Measurements from ENCODE around the gene DRC7. TPM values are rescaled to one million over a fixed set of nuclear protein-coding genes. Genes with fewer than 3 reads are reported as not detected.

The DRC7 gene
- total RNA-seq, 1 donor from 2014 or later = not detected

DNA sequence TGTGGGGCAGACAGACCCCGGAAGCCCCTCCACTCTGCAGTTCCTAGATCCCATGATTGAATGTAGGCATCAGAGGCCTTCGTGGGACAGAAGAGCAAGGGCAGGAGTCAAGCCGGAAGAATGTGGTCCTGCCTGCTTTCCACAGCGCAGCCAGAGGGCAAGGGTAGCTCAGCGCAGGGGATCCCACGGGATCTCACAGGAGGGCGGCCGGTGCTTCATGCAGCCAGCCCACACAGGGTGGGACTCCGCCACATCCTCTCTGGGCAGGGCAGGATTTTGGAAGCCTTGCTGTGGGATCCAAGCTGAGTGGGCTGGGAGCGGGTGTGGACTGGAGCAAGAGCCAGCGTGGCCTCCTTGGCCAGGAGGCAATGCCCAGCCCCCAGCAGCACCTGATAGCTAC, 54.0 kb downstream of the DRC7 start:
- H3K4me1 Mint-ChIP-seq (ENCODE audit: low read depth) = no peaks in the 10 kb centered on the region
- no peak overlapping the region for H3K4me3 Mint-ChIP-seq (ENCODE audit: unreplicated experiment)
- H3K9me3 Mint-ChIP-seq (ENCODE audit: low read depth) = no peaks in the 10 kb centered on the region
- H3K36me3 Mint-ChIP-seq (ENCODE audit: low read depth) = peaks cover 4% of the 10 kb centered on the region
- DNase-seq (ENCODE audit: low spot score) = peak; percentile 72
- TF ChIP-seq, protein P1, sequence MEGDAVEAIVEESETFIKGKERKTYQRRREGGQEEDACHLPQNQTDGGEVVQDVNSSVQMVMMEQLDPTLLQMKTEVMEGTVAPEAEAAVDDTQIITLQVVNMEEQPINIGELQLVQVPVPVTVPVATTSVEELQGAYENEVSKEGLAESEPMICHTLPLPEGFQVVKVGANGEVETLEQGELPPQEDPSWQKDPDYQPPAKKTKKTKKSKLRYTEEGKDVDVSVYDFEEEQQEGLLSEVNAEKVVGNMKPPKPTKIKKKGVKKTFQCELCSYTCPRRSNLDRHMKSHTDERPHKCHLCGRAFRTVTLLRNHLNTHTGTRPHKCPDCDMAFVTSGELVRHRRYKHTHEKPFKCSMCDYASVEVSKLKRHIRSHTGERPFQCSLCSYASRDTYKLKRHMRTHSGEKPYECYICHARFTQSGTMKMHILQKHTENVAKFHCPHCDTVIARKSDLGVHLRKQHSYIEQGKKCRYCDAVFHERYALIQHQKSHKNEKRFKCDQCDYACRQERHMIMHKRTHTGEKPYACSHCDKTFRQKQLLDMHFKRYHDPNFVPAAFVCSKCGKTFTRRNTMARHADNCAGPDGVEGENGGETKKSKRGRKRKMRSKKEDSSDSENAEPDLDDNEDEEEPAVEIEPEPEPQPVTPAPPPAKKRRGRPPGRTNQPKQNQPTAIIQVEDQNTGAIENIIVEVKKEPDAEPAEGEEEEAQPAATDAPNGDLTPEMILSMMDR (IDR thresholded peaks at IDR 0.05) = no peak
- H3K27ac Mint-ChIP-seq (ENCODE audit: unreplicated experiment) = no peak overlapping the region
- H3K27me3 Mint-ChIP-seq (ENCODE audit: low read depth) = no peaks in the 10 kb centered on the region

DNA sequence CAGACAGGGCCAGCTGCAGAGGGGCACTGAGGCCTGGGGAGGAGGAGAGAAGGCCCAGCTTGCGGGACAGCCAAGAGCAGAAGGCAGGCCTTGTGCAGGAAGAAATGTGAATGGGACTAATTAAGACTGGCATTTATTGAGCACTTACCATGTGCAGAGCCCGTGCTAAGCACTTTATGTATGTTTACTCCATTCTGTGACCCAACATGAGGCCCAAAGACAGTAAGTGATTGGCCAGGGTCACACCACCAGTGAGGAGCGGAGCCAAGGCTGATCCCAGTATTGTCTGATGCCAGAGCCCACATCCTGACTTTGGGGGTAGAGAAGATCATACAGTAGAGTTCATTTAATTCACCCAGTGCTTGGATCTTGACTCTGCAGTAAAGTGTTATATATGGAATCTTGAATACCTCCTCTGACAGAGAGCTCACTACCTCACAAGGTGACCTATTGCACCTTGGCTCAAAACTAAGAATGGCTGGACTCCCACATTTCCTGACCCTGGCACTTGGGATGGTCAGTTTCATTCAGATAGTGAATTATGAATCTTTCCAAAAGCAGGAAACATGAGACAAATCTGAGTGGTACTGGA, 54.6 kb downstream of the DRC7 start:
- no peak for DNase-seq (ENCODE audit: low spot score)
- H3K27me3 Mint-ChIP-seq (ENCODE audit: low read depth) = no peaks in the 10 kb centered on the region
- no peaks in the 10 kb centered on the region for H3K9me3 Mint-ChIP-seq (ENCODE audit: low read depth)

DNA sequence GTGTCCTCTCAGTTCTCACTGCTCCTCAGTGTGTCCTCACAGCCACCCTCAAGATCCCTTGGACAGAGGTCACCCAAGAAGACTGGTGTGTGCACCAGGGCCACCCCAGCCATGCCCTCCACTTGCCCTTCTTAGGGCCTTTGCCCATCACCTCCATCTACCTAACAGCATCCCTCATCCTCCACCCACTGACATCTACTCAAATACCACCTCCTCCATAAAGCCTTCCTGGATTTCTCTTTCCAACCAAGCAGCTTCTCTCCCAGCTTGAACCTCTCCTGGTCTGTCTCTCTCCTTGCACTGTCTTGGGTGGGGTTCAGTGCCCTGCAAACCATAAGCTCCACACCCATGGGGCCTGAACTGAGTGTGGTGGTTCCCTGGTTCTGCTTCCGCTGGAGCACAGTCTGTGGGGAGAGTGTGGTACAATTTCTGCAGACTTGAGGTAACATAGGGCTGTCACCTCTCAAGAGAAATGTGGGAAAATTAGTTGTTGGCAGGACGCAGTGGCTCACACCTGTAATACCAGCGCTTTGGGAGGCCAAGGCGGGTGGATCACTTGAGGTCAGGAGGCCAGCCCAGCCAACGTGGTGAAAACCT, 55.3 kb downstream of the DRC7 start:
- Mint-ChIP-seq H3K27ac (ENCODE audit: unreplicated experiment) (no peak overlapping the region), H3K4me1 (ENCODE audit: low read depth) (no peaks in the 10 kb centered on the region), H3K36me3 (ENCODE audit: low read depth) (peaks cover 6% of the 10 kb centered on the region), H3K27me3 (ENCODE audit: low read depth) (no peaks in the 10 kb centered on the region), H3K9me3 (ENCODE audit: low read depth) (no peaks in the 10 kb centered on the region), H3K4me3 (ENCODE audit: unreplicated experiment) (no peak overlapping the region)
- DNase-seq (ENCODE audit: low spot score) = peak; percentile 32
- TF ChIP-seq, protein P1 (IDR thresholded peaks at IDR 0.05) = no peak

More for the DNA sequence above, 54.6 kb downstream of the DRC7 start:
- Mint-ChIP-seq H3K4me1 (ENCODE audit: low read depth) (no peaks in the 10 kb centered on the region), H3K36me3 (ENCODE audit: low read depth) (peaks cover 6% of the 10 kb centered on the region), H3K4me3 (ENCODE audit: unreplicated experiment) (no peak overlapping the region), H3K27ac (ENCODE audit: unreplicated experiment) (no peak overlapping the region)
- TF ChIP-seq, protein P1 (IDR thresholded peaks at IDR 0.05) = no peak

DNA sequence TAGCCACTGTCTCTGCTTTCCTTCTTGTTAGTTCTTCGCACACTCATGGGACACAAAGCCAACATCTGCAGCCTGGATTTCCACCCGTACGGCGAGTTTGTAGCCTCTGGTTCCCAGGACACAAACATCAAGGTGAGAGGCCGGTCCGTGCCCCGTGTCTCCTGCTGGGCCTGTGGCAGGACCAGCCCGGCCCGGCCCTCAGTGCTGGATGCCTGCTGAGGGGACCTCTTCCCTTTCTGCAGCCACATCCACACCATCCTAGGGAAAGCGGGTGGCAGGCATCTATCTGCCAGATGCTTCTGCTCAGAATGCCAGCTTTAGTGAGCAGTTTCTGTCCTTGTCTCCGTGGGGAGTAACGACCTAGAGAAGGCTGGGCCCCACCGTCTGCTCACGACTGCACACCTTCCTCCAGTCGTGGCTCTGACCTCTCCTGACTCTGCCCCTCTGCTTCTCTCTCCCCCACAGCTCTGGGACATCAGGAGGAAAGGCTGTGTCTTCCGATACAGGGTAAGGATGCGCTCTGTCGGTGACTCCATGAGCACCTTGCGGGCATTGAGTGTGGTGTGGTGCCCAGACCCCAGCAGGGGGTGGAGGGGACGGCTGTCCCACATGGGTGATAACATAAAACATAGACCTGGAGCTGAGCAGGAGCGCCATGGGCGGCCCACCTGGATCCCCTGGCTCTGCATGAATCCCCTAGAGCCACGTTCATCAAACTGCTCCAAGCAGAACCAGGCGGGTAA, 56.4 kb downstream of the DRC7 start:
- TF ChIP-seq, protein P1 (IDR thresholded peaks at IDR 0.05) = no peak
- Mint-ChIP-seq H3K4me3 (ENCODE audit: unreplicated experiment) (no peak overlapping the region), H3K4me1 (ENCODE audit: low read depth) (no peaks in the 10 kb centered on the region), H3K36me3 (ENCODE audit: low read depth) (peaks cover 5% of the 10 kb centered on the region), H3K27me3 (ENCODE audit: low read depth) (no peaks in the 10 kb centered on the region), H3K27ac (ENCODE audit: unreplicated experiment) (no peak overlapping the region), H3K9me3 (ENCODE audit: low read depth) (no peaks in the 10 kb centered on the region)
- no peak for DNase-seq (ENCODE audit: low spot score)

DNA sequence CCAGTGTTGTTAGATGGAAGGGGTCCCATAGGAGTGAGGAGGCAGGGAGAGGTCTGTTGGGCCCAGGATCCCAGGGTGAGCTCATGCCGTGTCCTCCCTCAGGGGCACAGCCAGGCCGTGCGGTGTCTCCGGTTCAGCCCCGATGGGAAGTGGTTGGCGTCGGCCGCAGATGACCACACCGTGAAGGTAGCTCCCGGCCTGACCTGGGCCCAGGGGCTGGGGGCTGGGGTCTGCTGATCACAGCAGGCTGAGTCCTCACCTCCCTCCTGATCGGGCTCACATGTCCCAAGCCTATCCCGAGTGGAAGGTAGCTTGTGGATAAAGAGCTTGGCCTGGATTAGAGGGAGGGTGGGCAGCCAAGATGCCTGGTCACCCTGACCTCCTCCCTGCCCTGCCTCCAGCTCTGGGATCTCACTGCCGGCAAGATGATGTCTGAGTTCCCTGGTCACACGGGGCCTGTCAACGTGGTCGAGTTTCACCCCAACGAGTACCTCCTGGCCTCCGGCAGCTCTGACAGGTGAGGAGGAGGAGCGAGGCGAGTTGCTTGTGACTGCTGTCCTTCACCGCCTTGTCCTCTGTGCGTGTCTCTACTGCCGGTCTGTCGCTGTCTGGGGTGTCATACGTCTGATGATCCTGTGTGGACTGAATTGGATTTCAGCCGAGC, 57.1 kb downstream of the DRC7 start:
- no peak overlapping the region for H3K4me3 Mint-ChIP-seq (ENCODE audit: unreplicated experiment)
- peaks cover 6% of the 10 kb centered on the region for H3K36me3 Mint-ChIP-seq (ENCODE audit: low read depth)
- H3K9me3 Mint-ChIP-seq (ENCODE audit: low read depth) = no peaks in the 10 kb centered on the region
- no peak for DNase-seq (ENCODE audit: low spot score)
- no peaks in the 10 kb centered on the region for H3K4me1 Mint-ChIP-seq (ENCODE audit: low read depth)
- TF ChIP-seq, protein P1 (IDR thresholded peaks at IDR 0.05) = no peak
- no peak overlapping the region for H3K27ac Mint-ChIP-seq (ENCODE audit: unreplicated experiment)
- H3K27me3 Mint-ChIP-seq (ENCODE audit: low read depth) = no peaks in the 10 kb centered on the region

Data from chondrocyte (in vitro differentiated cells).